ENCODE data around the gene PDE4B. TPM values are rescaled to one million over a fixed set of nuclear protein-coding genes. Genes with fewer than 3 reads are reported as not detected.

Gene PDE4B
- total and polyA plus RNA-seq, 10 of the 15 experiments (the other 5 are each of a cell fraction or from before 2014, with no cell fraction given): 3.0 to 13.2 (median 5.7) TPM

DNA sequence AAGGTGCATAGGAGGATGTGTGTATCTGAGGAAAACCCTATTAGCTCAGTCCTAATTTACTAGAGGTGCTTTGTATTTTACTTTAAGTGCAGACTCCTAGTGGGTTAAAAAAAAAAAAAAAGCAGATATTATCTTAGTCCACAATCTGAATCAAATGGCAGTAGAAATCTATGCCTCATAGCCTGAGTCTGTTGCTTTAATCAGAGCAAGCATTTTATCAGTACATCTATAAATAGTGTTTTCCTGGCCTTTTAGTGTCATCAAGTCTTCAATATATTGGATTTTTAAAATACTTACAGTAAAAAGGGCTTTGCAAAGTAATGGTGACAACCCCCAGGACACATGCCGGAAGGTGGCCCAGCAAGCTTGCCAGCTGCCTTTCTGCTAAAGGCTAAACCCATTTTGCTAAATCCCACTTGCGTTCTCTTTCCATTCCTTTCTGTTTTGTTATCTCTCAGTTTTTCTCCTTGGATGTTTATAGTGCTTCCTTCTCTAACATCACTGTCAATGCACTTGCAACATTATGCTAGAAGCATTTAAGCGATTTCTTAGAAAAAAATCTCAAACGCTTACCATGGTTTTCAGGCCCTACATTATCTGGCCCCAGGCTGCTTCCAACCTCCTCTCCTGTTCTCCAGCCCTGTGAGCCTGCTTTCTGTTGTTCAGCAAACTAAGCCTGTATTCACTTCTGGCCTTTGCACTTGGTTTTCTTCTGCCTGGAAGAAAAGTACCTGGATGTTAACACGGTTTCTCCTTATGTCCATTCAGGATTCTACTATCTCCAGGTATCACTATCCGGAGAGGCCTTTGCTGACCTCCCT is 206.3 kb downstream of the PDE4B start:
- ChIA-PET POLR2A (no interaction called here), CTCF (interaction anchor here (0.6 kb wide), 1 partner anchor 575 kb away, joined by 3 read pairs; no protein-coding TSS in a partner anchor), RAD21 (ENCODE audit: unreplicated experiment) (no interaction called here), SMC1A (ENCODE audit: uncharacterized antibody, unreplicated experiment) (interaction anchor here (0.7 to 0.9 kb wide), 2 partner anchors 11 to 68 kb away, joined by 3 read pairs; no protein-coding TSS in a partner anchor)
- Histone ChIP-seq H2AFZ (ENCODE audit: control insufficient read depth, low read depth, low read length) (no peak overlapping the region), H3K9ac (ENCODE audit: control insufficient read depth, insufficient read depth, low read length) (no peak overlapping the region), H3K4me2 (ENCODE audit: control insufficient read depth, insufficient read depth) (no peak overlapping the region), H3K4me3 (no peak overlapping the region), H3K27ac (ENCODE audit: control insufficient read depth, insufficient read depth) (no peak overlapping the region), H3K4me1 (ENCODE audit: control insufficient read depth, insufficient read depth, low read length) (no peaks in the 10 kb centered on the region), H3K9me3 (replicated peaks; ENCODE audit: control insufficient read depth, insufficient read depth, low read length) (no peaks in the 10 kb centered on the region), H3K79me2 (ENCODE audit: control insufficient read depth, insufficient read depth, low read length) (no peaks in the 10 kb centered on the region), H4K20me1 (ENCODE audit: control insufficient read depth, insufficient read depth) (no peaks in the 10 kb centered on the region), H3K27me3 (replicated peaks in 1 of 2; ENCODE audit: control insufficient read depth in 2 of 2, insufficient read depth in 2 of 2, low read length in 1 of 2) (no peaks in the 10 kb centered on the region), H3K36me3 (ENCODE audit: control insufficient read depth in 2 of 2, insufficient read depth in 2 of 2, low read length in 1 of 2) (no peaks in the 10 kb centered on the region)
- TF ChIP-seq SREBF1 (IDR thresholded peaks at IDR 0.05; ENCODE audit: low read length) (no peak), ZZZ3 (IDR thresholded peaks at IDR 0.05; ENCODE audit: control insufficient read depth, insufficient read length, low read depth) (no peak), BRCA1 (IDR thresholded peaks at IDR 0.05; ENCODE audit: low read depth, low read length) (no peak)
- intact Hi-C loops (cut with micrococcal nuclease; ENCODE audit: unreplicated experiment) (no loop called here), in situ Hi-C loops (cut with MboI) (no loop called here)
- 54% methylated on average over 6 of the region's 6 CpGs for WGBS (ENCODE audit: insufficient coverage, insufficient replicate concordance, low lambda C conversion rate, missing lambda C conversion rate)
- FAIRE-seq (no peak), DNase-seq (ENCODE audit: low read depth, low spot score) (no peak), ATAC-seq (no peak)
- no TSS peak for BruUV-seq (replicated peaks)

DNA sequence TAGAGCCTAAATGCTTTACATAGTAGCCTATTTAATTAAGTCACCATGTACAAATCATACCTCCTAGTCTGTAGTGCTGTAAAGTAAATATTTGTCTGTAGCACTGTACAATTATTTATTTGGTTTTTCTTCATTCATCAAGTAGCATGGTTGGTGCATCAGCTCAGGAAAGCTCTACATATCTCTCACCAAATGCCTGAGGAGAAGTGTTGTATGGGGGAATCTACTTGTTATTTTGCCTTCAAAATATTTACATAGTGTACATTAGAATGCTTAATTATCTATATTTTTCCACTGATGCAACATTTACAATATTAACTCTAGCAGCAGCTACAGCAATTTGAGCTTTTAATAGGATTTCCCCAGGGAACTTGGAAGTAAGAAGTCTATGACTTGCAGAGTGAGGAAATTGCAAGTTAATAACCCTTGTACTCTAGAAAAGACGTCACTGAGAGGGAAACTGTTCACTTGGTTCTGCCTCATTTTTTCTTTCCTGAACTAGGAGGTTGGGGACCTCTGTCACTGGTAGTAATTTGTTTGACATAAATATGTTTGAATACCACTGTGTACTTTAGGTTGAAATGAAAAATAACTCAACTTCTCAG is 207.4 kb downstream of the PDE4B start:
- no peak overlapping the region for H3K4me2 ChIP-seq (ENCODE audit: control insufficient read depth, insufficient read depth)
- DNase-seq (ENCODE audit: low read depth, low spot score) (no peak), ATAC-seq (no peak), FAIRE-seq (no peak)
- in situ Hi-C loops (cut with MboI) (no loop called here), intact Hi-C loops (cut with micrococcal nuclease; ENCODE audit: unreplicated experiment) (no loop called here)
- no peak overlapping the region for H2AFZ ChIP-seq (ENCODE audit: control insufficient read depth, low read depth, low read length)
- H3K4me1 ChIP-seq (ENCODE audit: control insufficient read depth, insufficient read depth, low read length): no peaks in the 10 kb centered on the region
- H4K20me1 ChIP-seq (ENCODE audit: control insufficient read depth, insufficient read depth): no peaks in the 10 kb centered on the region
- no peaks in the 10 kb centered on the region for H3K36me3 ChIP-seq (ENCODE audit: control insufficient read depth in 2 of 2, insufficient read depth in 2 of 2, low read length in 1 of 2)
- ChIA-PET RAD21 (ENCODE audit: unreplicated experiment) (no interaction called here), SMC1A (ENCODE audit: uncharacterized antibody, unreplicated experiment) (no interaction called here), POLR2A (no interaction called here), CTCF (interaction anchor here (0.7 kb wide), 1 partner anchor 15 kb away, joined by 3 read pairs; no protein-coding TSS in a partner anchor)
- H3K27me3 ChIP-seq (replicated peaks in 1 of 2; ENCODE audit: control insufficient read depth in 2 of 2, insufficient read depth in 2 of 2, low read length in 1 of 2): no peaks in the 10 kb centered on the region
- H3K4me3 ChIP-seq: no peak overlapping the region
- no peaks in the 10 kb centered on the region for H3K79me2 ChIP-seq (ENCODE audit: control insufficient read depth, insufficient read depth, low read length)
- BruUV-seq (replicated peaks): no TSS peak
- no peak overlapping the region for H3K27ac ChIP-seq (ENCODE audit: control insufficient read depth, insufficient read depth)
- no peaks in the 10 kb centered on the region for H3K9me3 ChIP-seq (replicated peaks; ENCODE audit: control insufficient read depth, insufficient read depth, low read length)
- WGBS (ENCODE audit: insufficient coverage, insufficient replicate concordance, low lambda C conversion rate, missing lambda C conversion rate): 0% methylated on average over 1 of the region's 1 CpG
- H3K9ac ChIP-seq (ENCODE audit: control insufficient read depth, insufficient read depth, low read length): no peak overlapping the region
- TF ChIP-seq PAX8 (IDR thresholded peaks at IDR 0.05): no peak
- TF ChIP-seq FOXK2 (IDR thresholded peaks at IDR 0.05): no peak
- TF ChIP-seq TBL1XR1 (IDR thresholded peaks at IDR 0.05; ENCODE audit: low read depth, low read length): no peak
- no peak for TF ChIP-seq MYC (IDR thresholded peaks at IDR 0.05; ENCODE audit: insufficient read depth, insufficient read length, insufficient replicate concordance, low read length, severe bottlenecking)
- TF ChIP-seq MTA2 (IDR thresholded peaks at IDR 0.05; ENCODE audit: low read depth): no peak
- TF ChIP-seq, protein P1, sequence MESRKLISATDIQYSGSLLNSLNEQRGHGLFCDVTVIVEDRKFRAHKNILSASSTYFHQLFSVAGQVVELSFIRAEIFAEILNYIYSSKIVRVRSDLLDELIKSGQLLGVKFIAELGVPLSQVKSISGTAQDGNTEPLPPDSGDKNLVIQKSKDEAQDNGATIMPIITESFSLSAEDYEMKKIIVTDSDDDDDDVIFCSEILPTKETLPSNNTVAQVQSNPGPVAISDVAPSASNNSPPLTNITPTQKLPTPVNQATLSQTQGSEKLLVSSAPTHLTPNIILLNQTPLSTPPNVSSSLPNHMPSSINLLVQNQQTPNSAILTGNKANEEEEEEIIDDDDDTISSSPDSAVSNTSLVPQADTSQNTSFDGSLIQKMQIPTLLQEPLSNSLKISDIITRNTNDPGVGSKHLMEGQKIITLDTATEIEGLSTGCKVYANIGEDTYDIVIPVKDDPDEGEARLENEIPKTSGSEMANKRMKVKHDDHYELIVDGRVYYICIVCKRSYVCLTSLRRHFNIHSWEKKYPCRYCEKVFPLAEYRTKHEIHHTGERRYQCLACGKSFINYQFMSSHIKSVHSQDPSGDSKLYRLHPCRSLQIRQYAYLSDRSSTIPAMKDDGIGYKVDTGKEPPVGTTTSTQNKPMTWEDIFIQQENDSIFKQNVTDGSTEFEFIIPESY (IDR thresholded peaks at IDR 0.05): no peak
- TF ChIP-seq, protein P2, sequence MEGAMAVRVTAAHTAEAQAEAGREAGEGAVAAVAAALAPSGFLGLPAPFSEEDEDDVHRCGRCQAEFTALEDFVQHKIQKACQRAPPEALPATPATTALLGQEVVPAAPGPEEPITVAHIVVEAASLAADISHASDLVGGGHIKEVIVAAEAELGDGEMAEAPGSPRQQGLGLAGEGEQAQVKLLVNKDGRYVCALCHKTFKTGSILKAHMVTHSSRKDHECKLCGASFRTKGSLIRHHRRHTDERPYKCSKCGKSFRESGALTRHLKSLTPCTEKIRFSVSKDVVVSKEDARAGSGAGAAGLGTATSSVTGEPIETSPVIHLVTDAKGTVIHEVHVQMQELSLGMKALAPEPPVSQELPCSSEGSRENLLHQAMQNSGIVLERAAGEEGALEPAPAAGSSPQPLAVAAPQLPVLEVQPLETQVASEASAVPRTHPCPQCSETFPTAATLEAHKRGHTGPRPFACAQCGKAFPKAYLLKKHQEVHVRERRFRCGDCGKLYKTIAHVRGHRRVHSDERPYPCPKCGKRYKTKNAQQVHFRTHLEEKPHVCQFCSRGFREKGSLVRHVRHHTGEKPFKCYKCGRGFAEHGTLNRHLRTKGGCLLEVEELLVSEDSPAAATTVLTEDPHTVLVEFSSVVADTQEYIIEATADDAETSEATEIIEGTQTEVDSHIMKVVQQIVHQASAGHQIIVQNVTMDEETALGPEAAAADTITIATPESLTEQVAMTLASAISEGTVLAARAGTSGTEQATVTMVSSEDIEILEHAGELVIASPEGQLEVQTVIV (IDR thresholded peaks at IDR 0.05; ENCODE audit: borderline replicate concordance, partially characterized antibody): no peak
- no peak for TF ChIP-seq CEBPB (IDR thresholded peaks at IDR 0.05; ENCODE audit: borderline replicate concordance in 1 of 2, low read depth in 2 of 2, low read length in 2 of 2)
- TF ChIP-seq WRNIP1 (IDR thresholded peaks at IDR 0.05; ENCODE audit: borderline replicate concordance, low read depth, low read length): no peak

Measured in GM12878 (cell line).